ENCODE data around the gene PAMR1.

DNA sequence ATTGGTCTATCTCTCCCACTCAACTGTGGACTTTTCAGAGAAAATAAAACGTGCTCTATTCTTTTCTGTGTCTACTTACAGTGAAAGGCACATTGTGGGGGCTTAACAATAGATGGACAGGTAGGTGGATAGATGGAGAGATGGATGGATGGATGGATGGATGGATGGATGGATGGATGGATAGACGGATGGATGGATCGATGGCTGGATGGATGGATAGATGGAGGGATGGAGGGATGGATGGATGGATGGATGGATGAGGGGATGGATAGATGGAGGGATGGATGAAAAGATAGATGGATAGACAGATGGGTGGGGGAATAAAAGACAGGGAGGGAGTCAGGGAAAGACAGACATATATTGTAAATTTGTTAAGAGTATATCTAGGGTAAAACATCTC lies 91.8 kb downstream of the PAMR1 start:
- TF ChIP-seq EP300 (IDR thresholded peaks at IDR 0.05) (no peak), CTCF (IDR thresholded peaks at IDR 0.05) (no peak), POLR2A (IDR thresholded peaks at IDR 0.05; ENCODE audit: low read depth) (no peak), POLR2AphosphoS5 (IDR thresholded peaks at IDR 0.05) (no peak)

Data from esophagus muscularis mucosa (tissue), 4 donors.